Measurements from ENCODE around the gene C10orf105. TPM values are rescaled to one million over a fixed set of nuclear protein-coding genes. Genes with fewer than 3 reads are reported as not detected.

C10orf105 gene
- total RNA-seq, 1 experiment from 2014 or later, result not detected

DNA sequence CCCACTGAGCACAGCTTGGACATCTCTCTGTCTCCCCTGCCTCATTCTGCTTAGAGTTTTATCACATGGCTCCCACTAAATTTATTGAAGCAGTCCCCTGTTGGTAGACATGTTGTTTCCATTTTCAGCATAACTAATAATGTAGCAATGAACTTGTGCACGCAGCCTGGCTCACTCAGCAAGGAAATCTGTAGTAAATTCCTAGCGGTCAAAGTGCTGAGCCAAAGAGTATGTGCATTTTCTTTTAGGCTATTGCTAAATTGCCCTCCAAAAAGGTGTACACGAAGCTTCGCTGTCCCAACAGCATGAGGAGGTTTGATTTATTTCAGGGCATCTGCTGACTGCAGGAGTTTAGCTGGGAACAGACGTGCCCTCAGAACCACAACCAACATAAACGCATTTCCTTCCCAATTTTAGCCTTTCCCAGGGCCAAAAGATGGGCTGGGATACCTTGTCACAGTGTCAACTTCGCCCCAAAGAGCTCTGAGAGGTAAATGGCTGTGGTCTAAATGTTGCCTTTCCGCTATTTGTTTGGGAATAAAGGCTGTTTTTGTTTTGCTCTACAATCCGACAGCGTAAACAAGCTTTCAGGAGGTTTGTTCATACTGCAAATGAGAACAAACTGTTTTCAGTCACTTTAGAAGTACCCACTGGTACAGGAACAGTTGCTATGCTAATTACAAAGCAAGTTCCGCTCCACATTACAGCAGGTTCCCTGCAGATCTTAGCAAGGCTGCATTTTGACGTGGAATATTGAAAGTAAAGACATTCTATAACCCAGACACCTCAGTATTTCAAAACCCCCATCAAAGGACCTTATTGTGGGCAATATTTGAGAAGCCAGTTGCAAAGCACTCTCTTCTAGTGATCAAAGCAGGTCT, 37.0 kb upstream of the C10orf105 start:
- Histone ChIP-seq H3K9me3 (ENCODE audit: low read length) (no peaks in the 10 kb centered on the region), H3K9me2 (replicated peaks; ENCODE audit: low read length) (no peaks in the 10 kb centered on the region), H3K4me1 (ENCODE audit: insufficient read depth, low read length) (no peaks in the 10 kb centered on the region; the same call in 1 of the 2 replicates), H3K4me3 (ENCODE audit: low read length) (no peak overlapping the region), H3F3A (ENCODE audit: low read length, unreplicated experiment) (no peaks in the 10 kb centered on the region), H3K79me2 (ENCODE audit: low read length) (no peaks in the 10 kb centered on the region), H2AFZ (ENCODE audit: low read length) (no peak overlapping the region), H3K36me3 (ENCODE audit: low read depth, low read length) (no peaks in the 10 kb centered on the region), H3K27me3 (ENCODE audit: low read length) (no peaks in the 10 kb centered on the region), H3K4me2 (ENCODE audit: low read length) (no peak overlapping the region), H4K20me1 (ENCODE audit: low read length) (no peaks in the 10 kb centered on the region), H3K27ac (ENCODE audit: low read length) (no peak overlapping the region), H3K9ac (ENCODE audit: low read length) (no peak overlapping the region)
- DNase-seq (no peak), ATAC-seq (no peak)
- intact Hi-C loops (cut with micrococcal nuclease), result no loop called here
- CTCF ChIA-PET, result no interaction called here
- POLR2A ChIA-PET (ENCODE audit: unreplicated experiment), result no interaction called here
- TF ChIP-seq EZH2 (IDR thresholded peaks at IDR 0.05; ENCODE audit: low read length, unreplicated experiment), result no peak
- TF ChIP-seq EZH2phosphoT487 (IDR thresholded peaks at IDR 0.05; ENCODE audit: borderline replicate concordance, low read length), result no peak
- no peak for TF ChIP-seq CTCF (conservative IDR thresholded peaks at IDR 0.05; ENCODE audit: low read depth, low read length)
- BruUV-seq (replicated peaks), result no TSS peak

DNA sequence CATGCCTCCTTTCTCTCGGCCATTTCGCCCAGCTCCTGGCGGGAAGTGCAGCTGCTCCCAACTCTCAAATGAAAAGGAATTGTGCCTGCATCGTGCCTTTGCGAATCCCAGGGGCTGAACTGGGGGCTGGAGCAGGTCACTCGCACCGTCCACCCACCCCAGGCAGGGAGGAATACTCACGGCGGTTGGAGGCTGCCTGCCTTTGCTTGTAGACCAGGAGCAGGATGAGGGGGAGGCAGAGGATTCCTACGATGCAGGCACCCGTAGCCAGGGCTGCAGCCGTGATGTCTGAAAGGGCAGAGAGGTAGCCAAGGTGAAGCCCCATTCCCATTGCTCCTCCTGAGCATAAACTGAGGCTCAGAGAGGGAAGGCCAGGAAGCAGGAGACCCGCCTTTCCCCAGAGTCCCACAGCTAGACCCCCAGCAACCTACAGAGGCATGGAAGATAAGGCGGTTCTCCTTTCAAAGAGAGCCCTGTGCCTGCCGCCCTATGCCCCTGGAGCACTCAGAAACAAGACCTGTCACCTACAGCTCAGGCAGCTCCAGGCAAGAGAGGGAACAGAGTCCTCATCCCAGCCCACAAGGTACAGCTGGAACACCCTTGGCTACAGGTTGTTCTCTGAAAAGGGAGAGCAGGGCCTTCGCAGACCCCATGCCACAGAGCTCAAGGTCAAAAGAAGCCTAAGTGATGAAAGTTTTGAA, 35.8 kb upstream of the C10orf105 start:
- no peak overlapping the region for H3K27ac ChIP-seq (ENCODE audit: low read length)
- no peaks in the 10 kb centered on the region for H3K4me1 ChIP-seq (ENCODE audit: insufficient read depth, low read length)
- H3K79me2 ChIP-seq (ENCODE audit: low read length), result no peaks in the 10 kb centered on the region
- H3K9ac ChIP-seq (ENCODE audit: low read length), result no peak overlapping the region
- BruUV-seq (replicated peaks), result no TSS peak
- no peaks in the 10 kb centered on the region for H3K36me3 ChIP-seq (ENCODE audit: low read depth, low read length)
- CTCF ChIA-PET, result no interaction called here
- intact Hi-C loops (cut with micrococcal nuclease), result no loop called here
- no peak overlapping the region for H2AFZ ChIP-seq (ENCODE audit: low read length)
- no peak for DNase-seq
- no peak for ATAC-seq
- H3K4me3 ChIP-seq (ENCODE audit: low read length), result no peak overlapping the region
- H3K9me2 ChIP-seq (replicated peaks; ENCODE audit: low read length), result no peaks in the 10 kb centered on the region
- H4K20me1 ChIP-seq (ENCODE audit: low read length), result no peaks in the 10 kb centered on the region
- no peaks in the 10 kb centered on the region for H3K9me3 ChIP-seq (ENCODE audit: low read length)
- no peak overlapping the region for H3K4me2 ChIP-seq (ENCODE audit: low read length)
- no peaks in the 10 kb centered on the region for H3K27me3 ChIP-seq (ENCODE audit: low read length)
- no peaks in the 10 kb centered on the region for H3F3A ChIP-seq (ENCODE audit: low read length, unreplicated experiment)
- POLR2A ChIA-PET (ENCODE audit: unreplicated experiment), result no interaction called here
- TF ChIP-seq EZH2 (IDR thresholded peaks at IDR 0.05; ENCODE audit: low read length, unreplicated experiment) (no peak), CTCF (conservative IDR thresholded peaks at IDR 0.05; ENCODE audit: low read depth, low read length) (no peak), EZH2phosphoT487 (IDR thresholded peaks at IDR 0.05; ENCODE audit: borderline replicate concordance, low read length) (no peak)

DNA sequence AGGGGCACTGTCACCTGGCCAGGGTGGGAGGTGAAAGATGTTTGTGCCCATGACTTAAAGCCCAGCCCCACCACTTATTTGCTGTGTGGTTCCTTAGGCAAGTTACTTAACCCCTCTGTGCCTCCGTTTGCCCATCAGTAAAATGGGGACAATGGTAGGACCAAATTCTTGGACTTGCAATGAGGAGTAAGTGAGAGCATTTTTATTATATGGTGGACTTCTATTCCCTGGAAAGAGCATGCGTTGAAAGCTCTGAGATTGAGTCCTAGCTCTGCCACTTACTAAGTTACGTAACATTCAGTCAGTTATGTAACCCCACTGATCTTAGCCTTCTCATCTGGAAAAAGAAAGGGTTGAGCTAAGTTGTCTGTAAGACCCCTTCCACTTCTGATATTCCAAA, 35.0 kb upstream of the C10orf105 start:
- intact Hi-C loops (cut with micrococcal nuclease), result no loop called here
- no peak overlapping the region for H3K9ac ChIP-seq (ENCODE audit: low read length)
- no peaks in the 10 kb centered on the region for H3K79me2 ChIP-seq (ENCODE audit: low read length)
- H3K9me3 ChIP-seq (ENCODE audit: low read length), result no peaks in the 10 kb centered on the region
- TF ChIP-seq EZH2phosphoT487 (IDR thresholded peaks at IDR 0.05; ENCODE audit: borderline replicate concordance, low read length) (no peak), CTCF (conservative IDR thresholded peaks at IDR 0.05; ENCODE audit: low read depth, low read length) (no peak), EZH2 (IDR thresholded peaks at IDR 0.05; ENCODE audit: low read length, unreplicated experiment) (no peak)
- H3K4me1 ChIP-seq (ENCODE audit: insufficient read depth, low read length), result no peaks in the 10 kb centered on the region
- no peak for DNase-seq
- POLR2A ChIA-PET (ENCODE audit: unreplicated experiment), result no interaction called here
- no peaks in the 10 kb centered on the region for H3F3A ChIP-seq (ENCODE audit: low read length, unreplicated experiment)
- no TSS peak for BruUV-seq (replicated peaks)
- H3K27me3 ChIP-seq (ENCODE audit: low read length), result no peaks in the 10 kb centered on the region
- H3K36me3 ChIP-seq (ENCODE audit: low read depth, low read length), result no peaks in the 10 kb centered on the region
- no peaks in the 10 kb centered on the region for H3K9me2 ChIP-seq (replicated peaks; ENCODE audit: low read length)
- no peak overlapping the region for H3K4me3 ChIP-seq (ENCODE audit: low read length)
- no peak overlapping the region for H3K27ac ChIP-seq (ENCODE audit: low read length)
- ATAC-seq, result no peak
- no peak overlapping the region for H2AFZ ChIP-seq (ENCODE audit: low read length)
- CTCF ChIA-PET, result no interaction called here
- H4K20me1 ChIP-seq (ENCODE audit: low read length), result no peaks in the 10 kb centered on the region
- H3K4me2 ChIP-seq (ENCODE audit: low read length), result no peak overlapping the region

Data from PC-3 (cell line).